HFFc6 (cell line): ENCODE results near the gene TSC22D4. TPM values are rescaled to one million over a fixed set of nuclear protein-coding genes. Genes with fewer than 3 reads are reported as not detected.

Experiments used
- DNase-seq: peaks from one replicate; pipeline ENCODE4 v3.0.0-alpha.2; 2018
- H3K27ac Mint-ChIP-seq: 2 replicates; pipeline ENCODE4 v1.8.0; 2020; ENCODE audit warnings: mild to moderate bottlenecking, mixed read lengths
- H3K27me3 Mint-ChIP-seq: 2 replicates; pipeline ENCODE4 v1.8.0; 2021; ENCODE audit warnings: mild to moderate bottlenecking, moderate library complexity, mixed read lengths; ENCODE audit not compliant: insufficient read depth
- H3K36me3 Mint-ChIP-seq: 2 replicates; pipeline ENCODE4 v1.8.0; 2021; ENCODE audit warnings: low read depth, mixed read lengths
- H3K4me1 Mint-ChIP-seq: 2 replicates; pipeline ENCODE4 v1.8.0; 2020; ENCODE audit warnings: low read depth, mixed read lengths
- H3K4me3 Mint-ChIP-seq: 2 replicates; pipeline ENCODE4 v1.8.0; 2020; ENCODE audit warnings: mild to moderate bottlenecking, moderate library complexity, mixed read lengths
- H3K9me3 Mint-ChIP-seq: 2 replicates; pipeline ENCODE4 v1.8.0; 2020; ENCODE audit warnings: mild to moderate bottlenecking, mixed read lengths
- CTCF ChIP-seq: fragments of 200-600 bp; sonication (generic); IDR thresholded peaks from 2 replicates; pipeline ENCODE4 v1.5.0; 2021; ENCODE audit warnings: antibody characterized with exemption, mild to moderate bottlenecking
- total RNA-seq, 6 experiments: library from RNA; stranded (reverse); fragmentation: NEBNext Ultra II Directional; extraction: Animal tissue kit (Norgen Biotek cat#: 25700); gene quantifications; 2 replicates in 1 of 6; 3 replicates in 5 of 6; pipeline ENCODE4 v1.2.3, GENCODE V29; 2021

TSC22D4 gene
- total RNA-seq, 6 experiments from 2014 or later, result 50.6 to 54.5 (median 51.7) TPM

- Mint-ChIP-seq H3K4me3 (no peak overlapping the region), H3K27me3 (peaks cover 1% of the 10 kb centered on the region; the same call in 1 of the 2 replicates), H3K9me3 (no peaks in the 10 kb centered on the region), H3K27ac (no peak overlapping the region), H3K36me3 (peaks cover 17% of the 10 kb centered on the region; the same call in 1 of the 2 replicates), H3K4me1 (peaks cover 24% of the 10 kb centered on the region)
- no peak for TF ChIP-seq CTCF
- DNase-seq, result no peak
These were observed 11.2 kb downstream of the TSC22D4 start for GRCh38 chr7:100467638-100468373.

- no peak for TF ChIP-seq CTCF
- no peak for DNase-seq
- no peaks in the 10 kb centered on the region for H3K9me3 Mint-ChIP-seq
- H3K36me3 Mint-ChIP-seq, result peaks cover 17% of the 10 kb centered on the region; the same call in 1 of the 2 replicates
- H3K27ac Mint-ChIP-seq, result no peak overlapping the region
- peaks cover 1% of the 10 kb centered on the region; the same call in 1 of the 2 replicates for H3K27me3 Mint-ChIP-seq
- H3K4me1 Mint-ChIP-seq, result peaks cover 24% of the 10 kb centered on the region
- H3K4me3 Mint-ChIP-seq, result no peak overlapping the region
These were observed 12.1 kb downstream of the TSC22D4 start for GRCh38 chr7:100466653-100467605.

DNA sequence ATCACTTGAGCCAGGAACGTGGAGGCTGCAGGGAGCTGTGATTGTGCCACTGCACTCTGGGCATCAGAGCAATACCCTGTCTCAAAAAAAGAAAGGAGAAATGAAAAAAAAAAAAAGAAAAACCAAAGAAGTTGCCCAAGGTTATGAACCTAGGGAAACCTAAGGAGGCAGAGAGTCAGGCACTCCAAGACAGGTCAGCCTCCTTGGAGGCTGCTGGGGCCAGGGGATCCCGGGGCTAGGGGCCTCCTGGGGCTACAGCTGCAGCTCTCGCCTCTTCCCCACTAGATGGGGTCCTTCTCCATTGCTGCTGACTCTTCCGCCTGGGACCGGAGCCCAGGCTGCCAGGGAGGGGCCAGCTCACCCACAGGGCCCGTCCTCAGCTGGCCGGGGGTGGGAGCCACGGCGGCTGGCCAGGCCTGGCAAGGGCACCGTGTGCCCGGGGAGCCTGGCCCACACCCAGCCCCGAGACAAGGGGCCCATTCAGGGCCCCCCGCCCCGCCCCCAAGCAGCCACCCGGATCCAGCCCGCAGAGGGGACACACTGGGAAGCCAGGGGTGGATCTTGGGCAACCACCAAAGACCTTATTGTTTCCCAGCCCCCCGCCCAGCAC is 13.2 kb downstream of the TSC22D4 start:
- H3K4me3 Mint-ChIP-seq, result no peak overlapping the region
- H3K27me3 Mint-ChIP-seq, result peaks cover 1% of the 10 kb centered on the region; the same call in 1 of the 2 replicates
- H3K9me3 Mint-ChIP-seq, result no peaks in the 10 kb centered on the region
- peaks cover 17% of the 10 kb centered on the region; the same call in 1 of the 2 replicates for H3K36me3 Mint-ChIP-seq
- peak overlapping the region; percentile 33; the same call in 1 of the 2 replicates for H3K27ac Mint-ChIP-seq
- H3K4me1 Mint-ChIP-seq, result peaks cover 24% of the 10 kb centered on the region
- peak; percentile 45 for DNase-seq
- TF ChIP-seq CTCF, result peak; percentile 75

DNA sequence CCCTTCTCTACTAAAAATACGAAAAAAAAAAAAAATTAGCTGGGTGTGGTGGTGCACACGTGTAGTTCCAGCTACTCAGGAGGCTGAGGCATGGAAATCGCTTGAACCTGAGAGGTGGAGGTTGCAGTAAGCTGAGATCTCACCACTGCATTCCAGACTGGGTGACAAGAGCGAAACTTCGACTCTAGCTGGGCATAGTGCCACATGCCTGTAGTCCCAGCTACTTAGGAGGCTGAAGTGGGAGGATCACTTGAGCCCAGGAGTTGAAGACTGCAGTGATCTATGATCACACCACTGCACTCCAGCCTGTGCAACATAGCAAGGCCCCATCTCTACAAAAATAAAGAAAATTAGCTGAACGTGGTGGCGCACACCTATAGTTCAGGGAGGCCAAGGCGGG is 13.7 kb downstream of the TSC22D4 start:
- Mint-ChIP-seq H3K9me3 (no peaks in the 10 kb centered on the region), H3K27ac (peak overlapping the region; percentile 33; the same call in 1 of the 2 replicates), H3K36me3 (peaks cover 17% of the 10 kb centered on the region; the same call in 1 of the 2 replicates), H3K4me1 (peaks cover 24% of the 10 kb centered on the region), H3K27me3 (peaks cover 1% of the 10 kb centered on the region; the same call in 1 of the 2 replicates), H3K4me3 (no peak overlapping the region)
- DNase-seq, result no peak
- TF ChIP-seq CTCF, result no peak

DNA sequence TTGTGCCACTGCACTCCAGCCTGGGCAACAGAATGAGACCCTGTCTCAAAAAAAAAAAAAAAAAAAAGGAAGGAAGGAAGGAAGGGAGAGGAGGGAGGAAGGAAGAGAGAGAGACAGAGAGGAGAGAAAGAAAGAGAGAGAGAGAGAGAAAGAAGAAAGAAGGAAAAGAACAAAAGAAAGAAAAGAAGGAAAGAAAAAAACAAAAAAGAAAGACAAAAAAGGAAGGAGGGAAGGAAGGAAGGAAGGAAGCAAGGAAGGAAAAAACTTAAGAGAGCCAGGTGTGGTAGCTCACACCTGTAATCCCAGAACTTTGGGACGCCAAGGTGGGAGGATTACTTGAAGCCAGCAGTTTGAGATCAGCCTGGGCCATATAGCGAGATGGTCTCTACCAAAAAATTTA is 14.2 kb downstream of the TSC22D4 start:
- no peak for TF ChIP-seq CTCF
- H3K4me1 Mint-ChIP-seq, result peaks cover 24% of the 10 kb centered on the region
- H3K36me3 Mint-ChIP-seq, result peaks cover 17% of the 10 kb centered on the region; the same call in 1 of the 2 replicates
- H3K4me3 Mint-ChIP-seq, result no peak overlapping the region
- DNase-seq, result no peak
- no peaks in the 10 kb centered on the region for H3K9me3 Mint-ChIP-seq
- H3K27me3 Mint-ChIP-seq, result peaks cover 1% of the 10 kb centered on the region; the same call in 1 of the 2 replicates
- H3K27ac Mint-ChIP-seq, result peak overlapping the region; percentile 45; the same call in 1 of the 2 replicates
